Activated CD8-positive, alpha-beta T cell treated with anti-CD3 and anti-CD28 coated beads for 36 hours (primary cell): ENCODE results near the gene TPCN1. TPM values are rescaled to one million over a fixed set of nuclear protein-coding genes. Genes with fewer than 3 reads are reported as not detected.

Experiments used
- ATAC-seq: fragments of 200-7000 bp; cut with Tn5 transposase; one replicate; pipeline ENCODE4 v1.10.0; 2021; ENCODE audit warnings: mild to moderate bottlenecking, moderate library complexity
- CTCF ChIA-PET: fragments of 350-600 bp; sonication (Branson Sonifier 250); formaldehyde crosslinking; loops from one replicate; lab custom pipeline; 2021; ENCODE audit warnings: antibody characterized with exemption; lab: Charles Lee
- POLR2A ChIA-PET: fragments of 350-600 bp; sonication (Branson Sonifier 250); formaldehyde crosslinking; loops from one replicate; lab custom pipeline; 2021; ENCODE audit warnings: antibody characterized with exemption; lab: Charles Lee
- DNase-seq: peaks from one replicate; pipeline ENCODE4 v3.0.0-alpha.2; 2020
- H3K27ac Mint-ChIP-seq: one replicate; pipeline ENCODE4 v1.8.0; 2021; ENCODE audit warnings: mild to moderate bottlenecking, mixed read lengths
- H3K27me3 Mint-ChIP-seq: one replicate; pipeline ENCODE4 v1.8.0; 2021; ENCODE audit warnings: mixed read lengths
- H3K36me3 Mint-ChIP-seq: one replicate; pipeline ENCODE4 v1.8.0; 2021; ENCODE audit warnings: low read depth, mixed read lengths
- H3K4me1 Mint-ChIP-seq: one replicate; pipeline ENCODE4 v1.8.0; 2021; ENCODE audit warnings: low read depth, mixed read lengths
- H3K4me3 Mint-ChIP-seq: one replicate; pipeline ENCODE4 v1.8.0; 2021; ENCODE audit warnings: mild to moderate bottlenecking, moderate library complexity, mixed read lengths
- H3K9me3 Mint-ChIP-seq: one replicate; pipeline ENCODE4 v1.8.0; 2021; ENCODE audit warnings: mixed read lengths
- intact Hi-C: fragments of 100-400 bp; cut with micrococcal nuclease; formaldehyde crosslinking; loops from one replicate; pipeline ENCODE4 v1.10.0; 2022
- total RNA-seq, 2 experiments: library from RNA; stranded (reverse); gene quantifications; one replicate each; pipeline ENCODE4 v1.2.3, GENCODE V29; 2021
- TF ChIP-seq, protein P1 (sequence below): fragments of 200-600 bp; IDR thresholded peaks from one replicate; pipeline ENCODE4 v1.8.0; 2022; ENCODE audit warnings: antibody characterized with exemption, mild to moderate bottlenecking

TPCN1 gene
- total RNA-seq, 2 experiments from 2014 or later: 29.9 to 33.5 TPM

DNA sequence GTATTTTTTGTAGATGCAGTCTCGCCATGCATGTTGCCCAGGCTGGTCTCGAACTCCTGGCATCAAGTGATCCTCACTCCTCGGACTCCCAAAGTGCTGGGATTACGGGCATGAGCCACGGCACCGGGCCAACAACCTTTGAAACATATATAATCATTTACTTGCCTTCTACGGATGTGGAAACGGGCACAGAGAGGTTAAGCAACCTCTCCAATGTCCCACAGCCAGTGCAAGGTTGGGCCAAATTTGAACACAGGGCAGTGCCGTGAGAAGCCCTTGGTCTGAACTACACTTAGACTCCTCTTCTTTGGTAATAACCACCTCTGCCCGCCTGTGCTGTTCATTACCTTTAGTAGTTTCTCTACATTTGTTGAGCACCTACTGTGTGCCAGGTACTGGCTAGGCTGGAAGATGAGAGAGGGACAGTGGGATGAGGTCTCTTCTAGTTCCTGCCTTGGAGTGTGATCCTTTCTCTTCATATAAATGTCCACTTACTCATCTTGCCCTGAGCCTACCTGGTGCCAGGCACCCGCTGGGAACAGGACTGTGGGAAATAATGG is 38.2 kb upstream of the TPCN1 start:
- ATAC-seq (no peak), DNase-seq (no peak)
- intact Hi-C loops: no loop called here
- no peaks in the 10 kb centered on the region for H3K27me3 Mint-ChIP-seq
- POLR2A ChIA-PET: interaction anchor here (2.7 kb wide), 1 partner anchor 9 kb away, joined by 8 read pairs; no protein-coding TSS in a partner anchor
- TF ChIP-seq, protein P1, sequence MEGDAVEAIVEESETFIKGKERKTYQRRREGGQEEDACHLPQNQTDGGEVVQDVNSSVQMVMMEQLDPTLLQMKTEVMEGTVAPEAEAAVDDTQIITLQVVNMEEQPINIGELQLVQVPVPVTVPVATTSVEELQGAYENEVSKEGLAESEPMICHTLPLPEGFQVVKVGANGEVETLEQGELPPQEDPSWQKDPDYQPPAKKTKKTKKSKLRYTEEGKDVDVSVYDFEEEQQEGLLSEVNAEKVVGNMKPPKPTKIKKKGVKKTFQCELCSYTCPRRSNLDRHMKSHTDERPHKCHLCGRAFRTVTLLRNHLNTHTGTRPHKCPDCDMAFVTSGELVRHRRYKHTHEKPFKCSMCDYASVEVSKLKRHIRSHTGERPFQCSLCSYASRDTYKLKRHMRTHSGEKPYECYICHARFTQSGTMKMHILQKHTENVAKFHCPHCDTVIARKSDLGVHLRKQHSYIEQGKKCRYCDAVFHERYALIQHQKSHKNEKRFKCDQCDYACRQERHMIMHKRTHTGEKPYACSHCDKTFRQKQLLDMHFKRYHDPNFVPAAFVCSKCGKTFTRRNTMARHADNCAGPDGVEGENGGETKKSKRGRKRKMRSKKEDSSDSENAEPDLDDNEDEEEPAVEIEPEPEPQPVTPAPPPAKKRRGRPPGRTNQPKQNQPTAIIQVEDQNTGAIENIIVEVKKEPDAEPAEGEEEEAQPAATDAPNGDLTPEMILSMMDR: no peak
- CTCF ChIA-PET: interaction anchor here (1.3 to 4.6 kb wide), 2 partner anchors 10 to 29 kb away, joined by 3 to 36 read pairs; no protein-coding TSS in a partner anchor
- peaks cover 47% of the 10 kb centered on the region for H3K36me3 Mint-ChIP-seq
- H3K4me3 Mint-ChIP-seq: peak overlapping the region; percentile 97
- peaks cover 32% of the 10 kb centered on the region for H3K4me1 Mint-ChIP-seq
- H3K27ac Mint-ChIP-seq: peak overlapping the region; percentile 75
- H3K9me3 Mint-ChIP-seq: no peaks in the 10 kb centered on the region

DNA sequence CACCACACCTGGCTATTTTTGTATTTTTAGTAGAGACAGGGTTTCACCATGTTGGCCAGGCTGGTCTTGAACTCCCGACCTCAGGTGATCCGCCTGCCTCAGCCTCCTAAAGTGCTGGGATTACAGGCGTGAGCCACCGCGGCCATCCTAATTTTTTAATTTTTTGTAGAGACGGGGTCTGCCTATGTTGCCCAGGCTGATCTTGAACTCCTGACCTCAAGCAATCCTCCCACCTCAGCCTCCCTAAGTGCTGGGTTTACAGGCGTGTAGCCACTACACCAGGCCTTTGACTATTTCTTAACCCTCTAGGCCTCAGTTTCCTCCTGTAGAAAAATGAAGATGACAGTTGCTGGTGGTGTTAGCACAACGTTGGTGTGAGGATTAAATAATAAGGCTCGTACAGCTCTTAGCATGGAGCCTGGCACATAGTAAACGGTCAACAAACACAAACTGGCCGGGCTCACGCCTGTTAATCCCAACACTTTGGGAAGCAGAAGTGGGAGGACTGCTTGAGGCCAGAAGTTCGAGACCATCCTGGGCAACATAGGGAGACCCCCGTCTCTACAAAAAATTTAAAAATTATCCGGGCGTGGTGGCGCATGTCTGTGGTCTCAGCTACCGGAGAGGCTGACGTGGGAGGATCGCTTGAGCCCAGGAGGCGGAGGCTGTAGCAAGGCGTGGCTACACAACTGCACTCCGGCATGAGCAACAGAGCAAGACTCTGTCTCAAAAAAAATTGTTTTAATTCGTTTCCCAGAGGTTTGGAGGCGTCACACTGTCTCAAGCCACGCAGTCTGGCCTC is 37.0 kb upstream of the TPCN1 start:
- ATAC-seq (peak; percentile 77), DNase-seq (peak; percentile 89)
- intact Hi-C loops: no loop called here
- H3K4me3 Mint-ChIP-seq: peak overlapping the region; percentile 97
- ChIA-PET POLR2A (interaction anchor here (0.6 to 3.2 kb wide), 11 partner anchors 10 to 185 kb away, joined by 3 to 17 read pairs (median 5); partner anchors contain the start of gene TPCN1), CTCF (interaction anchor here (1.3 to 4.6 kb wide), 4 partner anchors 8 to 49 kb away, joined by 3 to 36 read pairs (median 4); no protein-coding TSS in a partner anchor)
- H3K9me3 Mint-ChIP-seq: no peaks in the 10 kb centered on the region
- H3K27ac Mint-ChIP-seq: peak overlapping the region; percentile 97
- no peaks in the 10 kb centered on the region for H3K27me3 Mint-ChIP-seq
- H3K36me3 Mint-ChIP-seq: peaks cover 39% of the 10 kb centered on the region
- TF ChIP-seq, protein P1: no peak
- peaks cover 34% of the 10 kb centered on the region for H3K4me1 Mint-ChIP-seq

DNA sequence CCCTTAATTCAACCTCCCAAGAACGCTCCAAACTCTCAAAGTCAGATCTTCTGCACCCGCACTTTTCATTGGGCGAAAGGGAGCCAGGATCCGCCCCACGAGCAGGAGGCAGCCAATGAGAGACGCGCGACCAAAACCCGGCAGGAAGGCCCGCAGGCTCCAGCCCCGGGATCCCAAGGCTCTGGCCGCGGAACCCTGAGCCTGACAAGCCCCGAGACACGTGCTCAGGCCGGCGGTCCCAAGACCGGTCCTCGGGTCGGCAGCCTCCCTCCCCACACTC is 36.4 kb upstream of the TPCN1 start:
- CTCF ChIA-PET: interaction anchor here (1.4 to 4.6 kb wide), 4 partner anchors 8 to 48 kb away, joined by 4 to 36 read pairs (median 10); no protein-coding TSS in a partner anchor
- intact Hi-C loops: no loop called here
- Mint-ChIP-seq H3K27me3 (no peaks in the 10 kb centered on the region), H3K36me3 (peaks cover 36% of the 10 kb centered on the region), H3K4me3 (peak overlapping the region; percentile 97), H3K9me3 (no peaks in the 10 kb centered on the region), H3K4me1 (peaks cover 36% of the 10 kb centered on the region), H3K27ac (peak overlapping the region; percentile 97)
- DNase-seq: peak; percentile 93
- TF ChIP-seq, protein P1: no peak
- ATAC-seq: peak; percentile 86
- POLR2A ChIA-PET: interaction anchor here (0.7 to 3.2 kb wide), 14 partner anchors 11 to 207 kb away, joined by 3 to 17 read pairs (median 5); partner anchors contain the start of genes OAS2 and TPCN1

DNA sequence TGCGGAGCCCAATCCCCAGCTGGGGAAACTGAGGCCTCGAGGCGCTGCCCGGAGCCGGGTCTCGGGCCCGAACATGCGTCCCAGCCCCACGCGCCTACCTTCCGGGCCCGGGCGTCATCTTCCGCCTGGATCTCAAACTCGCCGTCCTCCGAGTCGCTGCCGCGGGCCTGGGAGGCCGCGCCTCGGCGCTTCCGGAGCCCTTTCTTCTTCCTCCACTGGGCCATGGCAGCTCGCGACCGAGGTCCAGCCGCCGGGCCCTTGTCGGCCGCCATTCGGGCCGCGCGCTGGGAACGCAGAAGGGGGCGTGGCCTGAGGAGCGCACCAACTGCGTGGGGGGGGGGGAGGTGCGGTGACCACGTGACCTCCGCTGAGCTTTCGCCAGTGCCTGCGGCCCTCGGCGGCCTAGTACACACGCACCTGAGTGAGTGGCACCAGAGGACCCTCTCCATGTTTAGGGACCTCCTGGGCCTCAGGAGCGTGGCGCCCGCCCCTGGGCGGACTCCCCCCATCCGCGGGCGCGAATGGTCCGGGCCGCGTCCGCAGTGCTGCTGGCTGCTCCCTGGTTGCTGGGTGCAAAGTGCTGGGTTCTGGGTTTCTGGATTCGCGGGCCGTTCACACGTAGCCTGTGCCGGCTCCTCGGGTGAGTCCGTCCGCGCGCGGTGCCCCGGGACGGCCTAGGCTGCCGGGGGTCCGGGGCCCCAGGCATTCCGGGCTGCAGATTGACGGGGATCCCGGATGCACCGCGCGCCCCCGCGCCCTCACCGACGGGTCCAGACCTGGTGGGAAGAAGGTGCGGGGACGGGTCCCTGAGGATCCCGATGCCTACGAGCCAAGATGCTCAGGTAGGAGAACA is 35.9 kb upstream of the TPCN1 start, which contains the start of the genes DDX54 and RITA1:
Gene DDX54, minus strand, starts transcription at position 299 of the 853 bp plus-strand sequence. Its CDS starts 27 bp downstream, at position 272.
Gene RITA1, plus strand, starts transcription at position 542 of the 853 bp plus-strand sequence. CDS start 1,026 bp downstream, outside the sequence.
- peak within 1 kb of the TSS; percentile 97 for H3K27ac Mint-ChIP-seq
- H3K4me1 Mint-ChIP-seq: peaks cover 36% of the 10 kb centered on the region
- H3K36me3 Mint-ChIP-seq: peaks cover 31% of the 10 kb centered on the region
- ChIA-PET CTCF (interaction anchor here (0.8 to 4.6 kb wide), 5 partner anchors 9 to 48 kb away, joined by 3 to 36 read pairs (median 4); no protein-coding TSS in a partner anchor), POLR2A (interaction anchor here (0.7 to 3.2 kb wide), 14 partner anchors 10 to 207 kb away, joined by 3 to 17 read pairs (median 5); partner anchors contain the start of genes OAS2 and TPCN1)
- ATAC-seq: peak; percentile 57
- TF ChIP-seq, protein P1: no peak
- DNase-seq: peak; percentile 82
- intact Hi-C loops: no loop called here
- no peaks in the 10 kb centered on the region for H3K27me3 Mint-ChIP-seq
- no peaks in the 10 kb centered on the region for H3K9me3 Mint-ChIP-seq
- peak within 1 kb of the TSS; percentile 97 for H3K4me3 Mint-ChIP-seq
